ENCODE data around the gene MAPT.

Gene MAPT

DNA sequence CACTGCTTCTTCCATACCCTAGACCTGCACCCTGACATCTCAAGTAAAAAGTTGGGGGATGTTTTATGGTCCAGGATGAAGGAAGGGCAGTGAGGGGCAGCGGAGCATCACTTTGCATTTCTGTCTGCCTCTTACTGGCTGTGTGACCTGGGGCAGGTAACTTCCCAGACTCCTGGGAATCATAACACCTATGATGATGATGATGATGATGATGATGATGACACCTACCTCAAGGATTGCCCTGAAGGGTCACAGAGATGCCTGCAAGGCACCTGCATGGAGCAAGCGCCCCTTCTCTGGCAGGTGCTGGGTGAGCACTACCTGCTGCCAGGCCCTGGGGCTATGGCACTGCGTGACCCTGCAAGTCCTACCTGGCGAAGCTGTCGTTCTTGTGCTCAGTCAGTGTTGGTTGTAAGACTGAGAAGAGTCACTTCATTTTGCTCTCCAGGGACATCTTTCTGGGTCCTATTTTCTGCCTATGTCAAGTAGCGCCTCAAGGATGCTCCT lies 58.5 kb downstream of the MAPT start:
- peaks cover 37% of the 10 kb centered on the region for H3K27me3 ChIP-seq (ENCODE audit: control insufficient read depth, low read length)
- no peak overlapping the region for H3K27ac ChIP-seq (ENCODE audit: low read depth, low read length)
- no peaks in the 10 kb centered on the region for H3K9me2 ChIP-seq (replicated peaks; ENCODE audit: control insufficient read depth, low read length)
- no peaks in the 10 kb centered on the region for H3K9me3 ChIP-seq (ENCODE audit: control insufficient read depth, insufficient read depth, low read length)
- H3K36me3 ChIP-seq (ENCODE audit: control insufficient read depth, low read length) = no peaks in the 10 kb centered on the region
- H3F3A ChIP-seq (ENCODE audit: control insufficient read depth, insufficient read depth) = no peaks in the 10 kb centered on the region
- no peak overlapping the region for H3K4me3 ChIP-seq (ENCODE audit: low read length)
- TF ChIP-seq, protein P1, sequence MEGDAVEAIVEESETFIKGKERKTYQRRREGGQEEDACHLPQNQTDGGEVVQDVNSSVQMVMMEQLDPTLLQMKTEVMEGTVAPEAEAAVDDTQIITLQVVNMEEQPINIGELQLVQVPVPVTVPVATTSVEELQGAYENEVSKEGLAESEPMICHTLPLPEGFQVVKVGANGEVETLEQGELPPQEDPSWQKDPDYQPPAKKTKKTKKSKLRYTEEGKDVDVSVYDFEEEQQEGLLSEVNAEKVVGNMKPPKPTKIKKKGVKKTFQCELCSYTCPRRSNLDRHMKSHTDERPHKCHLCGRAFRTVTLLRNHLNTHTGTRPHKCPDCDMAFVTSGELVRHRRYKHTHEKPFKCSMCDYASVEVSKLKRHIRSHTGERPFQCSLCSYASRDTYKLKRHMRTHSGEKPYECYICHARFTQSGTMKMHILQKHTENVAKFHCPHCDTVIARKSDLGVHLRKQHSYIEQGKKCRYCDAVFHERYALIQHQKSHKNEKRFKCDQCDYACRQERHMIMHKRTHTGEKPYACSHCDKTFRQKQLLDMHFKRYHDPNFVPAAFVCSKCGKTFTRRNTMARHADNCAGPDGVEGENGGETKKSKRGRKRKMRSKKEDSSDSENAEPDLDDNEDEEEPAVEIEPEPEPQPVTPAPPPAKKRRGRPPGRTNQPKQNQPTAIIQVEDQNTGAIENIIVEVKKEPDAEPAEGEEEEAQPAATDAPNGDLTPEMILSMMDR (IDR thresholded peaks at IDR 0.05; ENCODE audit: low read depth, low read length, poor library complexity, severe bottlenecking) = no peak
- no peak for TF ChIP-seq EZH2phosphoT487 (IDR thresholded peaks at IDR 0.05; ENCODE audit: borderline replicate concordance, low read length)
- peaks cover 12% of the 10 kb centered on the region for H3K4me1 ChIP-seq (ENCODE audit: control insufficient read depth, low read length)
- no peaks in the 10 kb centered on the region for H3K79me2 ChIP-seq (ENCODE audit: control insufficient read depth, low read length)
- no peaks in the 10 kb centered on the region; the same call in 1 of the 2 replicates for H4K20me1 ChIP-seq (ENCODE audit: control insufficient read depth, insufficient read depth, low read depth, low read length)
- H3K4me2 ChIP-seq (ENCODE audit: low read length) = no peak overlapping the region

DNA sequence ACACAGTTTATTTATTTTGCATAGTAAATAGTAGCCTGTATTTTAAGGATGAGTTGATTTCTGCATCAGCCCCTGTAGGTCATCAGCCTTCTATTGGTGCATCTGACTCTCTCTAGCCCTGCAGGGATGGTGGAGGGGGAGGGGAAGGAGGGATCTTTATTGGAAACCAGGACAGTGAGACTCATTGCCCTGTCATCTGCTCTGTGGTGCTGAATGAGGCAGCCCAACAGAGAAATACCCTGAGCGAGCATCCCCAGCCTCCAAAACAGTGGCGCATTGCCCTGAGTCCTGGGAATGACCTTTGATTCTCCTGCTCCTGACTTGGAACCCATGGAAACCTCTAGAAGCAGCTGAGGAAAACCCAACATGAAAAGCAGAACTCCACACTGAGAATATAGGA lies 59.2 kb downstream of the MAPT start:
- no peaks in the 10 kb centered on the region for H3K79me2 ChIP-seq (ENCODE audit: control insufficient read depth, low read length)
- no peaks in the 10 kb centered on the region for H3K9me2 ChIP-seq (replicated peaks; ENCODE audit: control insufficient read depth, low read length)
- H4K20me1 ChIP-seq (ENCODE audit: control insufficient read depth, insufficient read depth, low read depth, low read length) = no peaks in the 10 kb centered on the region; the same call in 1 of the 2 replicates
- no peak overlapping the region for H3K27ac ChIP-seq (ENCODE audit: low read depth, low read length)
- peaks cover 32% of the 10 kb centered on the region for H3K27me3 ChIP-seq (ENCODE audit: control insufficient read depth, low read length)
- H3K4me1 ChIP-seq (ENCODE audit: control insufficient read depth, low read length) = peaks cover 10% of the 10 kb centered on the region
- H3F3A ChIP-seq (ENCODE audit: control insufficient read depth, insufficient read depth) = no peaks in the 10 kb centered on the region
- H3K4me2 ChIP-seq (ENCODE audit: low read length) = no peak overlapping the region
- no peak overlapping the region for H3K4me3 ChIP-seq (ENCODE audit: low read length)
- no peaks in the 10 kb centered on the region for H3K36me3 ChIP-seq (ENCODE audit: control insufficient read depth, low read length)
- no peak for TF ChIP-seq EZH2phosphoT487 (IDR thresholded peaks at IDR 0.05; ENCODE audit: borderline replicate concordance, low read length)
- TF ChIP-seq, protein P1 (IDR thresholded peaks at IDR 0.05; ENCODE audit: low read depth, low read length, poor library complexity, severe bottlenecking) = no peak
- no peaks in the 10 kb centered on the region for H3K9me3 ChIP-seq (ENCODE audit: control insufficient read depth, insufficient read depth, low read length)

DNA sequence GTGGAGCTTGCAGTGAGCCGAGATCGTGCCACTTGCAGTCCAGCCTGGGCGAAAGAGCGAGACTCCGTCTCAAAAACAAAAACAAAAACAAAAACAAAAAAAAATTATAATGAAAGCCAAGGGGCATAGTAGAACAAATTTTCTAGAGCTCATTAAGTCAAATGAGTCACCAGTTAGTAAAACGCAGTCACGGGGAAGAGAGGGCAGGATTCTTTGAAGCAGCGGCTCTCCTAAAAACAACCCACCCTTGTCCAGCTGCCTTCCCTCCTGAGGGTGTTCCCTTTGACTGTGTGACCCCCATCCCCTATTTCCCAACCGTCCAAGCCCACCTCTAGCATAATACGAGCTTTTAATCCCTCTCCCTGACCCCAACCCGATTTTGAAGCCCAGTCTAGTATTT lies 60.6 kb downstream of the MAPT start:
- Histone ChIP-seq H3K9me2 (replicated peaks; ENCODE audit: control insufficient read depth, low read length) (no peaks in the 10 kb centered on the region), H3K27ac (ENCODE audit: low read depth, low read length) (no peak overlapping the region), H4K20me1 (ENCODE audit: control insufficient read depth, insufficient read depth, low read depth, low read length) (no peaks in the 10 kb centered on the region; the same call in 1 of the 2 replicates), H3K9me3 (ENCODE audit: control insufficient read depth, insufficient read depth, low read length) (no peaks in the 10 kb centered on the region), H3K4me2 (ENCODE audit: low read length) (no peak overlapping the region), H3K36me3 (ENCODE audit: control insufficient read depth, low read length) (no peaks in the 10 kb centered on the region), H3F3A (ENCODE audit: control insufficient read depth, insufficient read depth) (no peaks in the 10 kb centered on the region), H3K27me3 (ENCODE audit: control insufficient read depth, low read length) (peaks cover 23% of the 10 kb centered on the region), H3K79me2 (ENCODE audit: control insufficient read depth, low read length) (no peaks in the 10 kb centered on the region), H3K4me1 (ENCODE audit: control insufficient read depth, low read length) (no peaks in the 10 kb centered on the region), H3K4me3 (ENCODE audit: low read length) (no peak overlapping the region)
- TF ChIP-seq EZH2phosphoT487 (IDR thresholded peaks at IDR 0.05; ENCODE audit: borderline replicate concordance, low read length) = no peak
- TF ChIP-seq, protein P1 (IDR thresholded peaks at IDR 0.05; ENCODE audit: low read depth, low read length, poor library complexity, severe bottlenecking) = no peak
